HG03103 (cell line): ENCODE results near the gene ANKUB1.

ENCODE experiments used
- ATAC-seq: cut with Tn5 transposase; IDR thresholded peaks from one replicate; pipeline ENCODE4 v1.9.1; 2021; ENCODE audit warnings: low read depth; ENCODE audit not compliant: unreplicated experiment

Gene ANKUB1

DNA sequence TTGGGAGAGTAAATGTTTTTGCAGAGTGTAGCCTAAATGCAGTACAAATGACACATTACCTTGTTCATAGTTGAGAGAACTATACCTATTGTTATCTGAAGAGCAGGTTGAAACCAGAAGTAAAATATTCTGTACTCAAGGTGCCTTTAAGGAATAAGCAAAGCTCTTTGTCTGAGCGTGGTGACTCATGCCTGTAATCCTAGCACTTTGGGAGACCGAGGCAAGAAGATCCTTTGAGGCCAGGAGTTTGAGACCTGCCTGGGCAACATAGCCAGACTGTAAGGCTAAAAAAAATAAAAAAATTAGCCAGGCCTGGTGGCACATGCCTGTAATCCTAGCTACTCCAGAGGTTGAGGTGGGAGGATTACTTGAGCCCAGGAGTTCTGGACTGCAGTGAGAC lies 18.5 kb upstream of the ANKUB1 start:
- ATAC-seq = no peak

DNA sequence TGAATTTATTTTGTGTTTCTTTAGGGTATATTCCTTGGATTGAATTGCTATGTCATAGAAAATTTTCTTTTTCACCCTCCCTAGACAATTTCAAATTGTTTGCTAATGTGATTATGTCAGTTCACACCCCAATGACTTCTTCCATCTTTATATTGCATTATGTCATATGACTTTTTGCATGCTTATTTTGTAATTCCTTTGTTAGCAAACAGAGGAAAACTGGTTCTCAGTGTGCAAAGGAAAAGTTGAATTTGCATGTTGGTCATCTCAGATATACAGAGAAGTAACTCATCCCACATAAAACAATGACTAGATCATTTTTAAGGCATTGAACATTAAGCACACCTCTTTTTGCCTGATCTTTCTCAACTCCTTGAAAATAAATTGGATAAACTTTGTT lies 17.3 kb upstream of the ANKUB1 start:
- no peak for ATAC-seq

DNA sequence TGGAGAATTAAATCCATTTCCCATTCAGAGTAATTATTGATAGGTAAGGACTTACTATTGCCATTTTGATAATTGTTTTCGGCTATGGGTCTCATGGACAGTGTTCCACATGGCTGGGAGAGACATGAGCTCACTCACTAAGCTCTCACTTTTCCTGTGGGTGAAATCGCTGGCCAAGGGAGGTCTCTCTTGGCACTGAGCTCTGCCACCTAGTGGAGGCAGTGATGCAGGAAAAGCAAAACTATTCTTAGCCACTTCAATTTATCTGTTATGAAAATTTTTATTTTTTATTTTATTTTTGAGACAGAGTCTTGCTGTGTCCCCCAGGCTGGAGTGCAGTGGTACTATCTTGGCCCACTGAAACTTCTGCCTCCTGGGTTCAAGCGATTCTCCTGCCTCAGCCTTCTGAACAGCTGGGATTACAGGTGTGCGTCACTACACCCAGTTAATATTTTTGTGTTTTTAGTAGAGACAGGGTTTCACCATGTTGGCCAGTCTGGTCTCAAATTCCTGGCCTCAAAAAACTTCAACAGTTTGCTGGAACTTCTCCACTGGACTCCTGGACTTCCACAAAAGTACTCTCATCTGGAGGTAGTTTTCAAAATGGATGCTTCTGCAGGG lies 16.0 kb upstream of the ANKUB1 start:
- ATAC-seq = no peak

DNA sequence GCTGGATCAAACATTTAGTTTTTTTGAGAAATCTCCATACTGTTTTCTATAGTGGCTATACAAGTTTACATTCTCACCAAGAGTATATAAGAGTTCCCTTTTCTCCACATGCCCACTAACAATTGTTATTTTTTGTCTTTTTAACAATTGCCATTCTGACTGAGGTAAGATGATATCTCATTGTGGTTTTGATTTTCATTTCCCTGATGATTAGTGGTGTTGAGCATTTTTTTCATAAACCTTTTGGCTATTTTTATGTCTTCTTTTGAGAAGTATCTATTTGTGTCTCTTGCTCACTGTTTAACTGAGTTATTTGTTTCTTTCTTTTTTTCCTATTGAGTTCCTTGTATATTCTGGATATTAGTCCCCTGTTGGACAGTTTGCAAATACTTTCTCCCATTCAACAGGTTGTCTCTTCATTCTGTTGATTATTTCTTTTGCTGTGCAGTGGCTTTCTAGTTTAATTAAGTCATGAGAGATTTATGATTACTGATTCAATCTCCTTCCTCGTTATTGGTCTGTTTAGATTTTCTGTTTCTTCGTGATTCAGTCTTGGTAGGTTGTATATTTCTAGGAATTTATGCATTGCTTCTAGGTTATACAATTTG lies 13.9 kb upstream of the ANKUB1 start:
- ATAC-seq = no peak

DNA sequence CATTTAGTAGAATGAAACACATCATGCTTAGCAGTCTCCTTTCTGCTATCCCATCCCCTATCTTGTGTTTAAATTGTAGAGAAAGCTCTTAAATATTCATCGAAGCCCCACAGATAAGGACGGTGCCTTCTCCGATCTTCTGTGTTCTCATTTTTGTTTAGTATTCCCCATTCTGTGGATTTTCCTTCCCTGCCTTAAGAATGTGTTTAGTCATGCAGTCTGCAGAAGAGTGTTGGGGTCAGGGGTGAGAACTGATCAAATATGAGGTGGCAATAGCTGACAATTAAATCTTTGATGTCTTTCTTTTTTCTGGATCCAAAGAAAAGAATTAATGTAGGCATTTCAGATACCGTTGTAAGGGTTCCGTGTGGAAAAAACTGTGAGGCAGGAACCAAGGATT lies 9.3 kb upstream of the ANKUB1 start:
- ATAC-seq = no peak

DNA sequence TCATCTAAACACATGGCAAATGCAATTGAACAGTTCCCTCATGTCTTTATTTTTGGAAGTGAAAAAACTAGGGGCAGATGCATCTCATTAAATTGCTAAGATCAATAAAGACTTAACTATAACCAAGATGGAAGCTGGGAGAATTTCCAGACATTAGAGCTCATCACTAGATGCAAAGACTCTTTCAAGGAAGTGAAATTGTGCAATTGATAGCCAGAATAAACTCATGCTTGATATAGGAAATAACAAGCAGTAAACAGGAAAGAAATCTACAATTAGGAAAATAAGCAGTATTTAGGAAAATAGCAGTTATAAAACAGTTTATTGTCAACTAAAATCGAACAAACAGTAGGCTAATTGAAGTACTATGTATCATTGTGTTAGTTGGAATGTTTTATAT lies 8.8 kb upstream of the ANKUB1 start:
- no peak for ATAC-seq

DNA sequence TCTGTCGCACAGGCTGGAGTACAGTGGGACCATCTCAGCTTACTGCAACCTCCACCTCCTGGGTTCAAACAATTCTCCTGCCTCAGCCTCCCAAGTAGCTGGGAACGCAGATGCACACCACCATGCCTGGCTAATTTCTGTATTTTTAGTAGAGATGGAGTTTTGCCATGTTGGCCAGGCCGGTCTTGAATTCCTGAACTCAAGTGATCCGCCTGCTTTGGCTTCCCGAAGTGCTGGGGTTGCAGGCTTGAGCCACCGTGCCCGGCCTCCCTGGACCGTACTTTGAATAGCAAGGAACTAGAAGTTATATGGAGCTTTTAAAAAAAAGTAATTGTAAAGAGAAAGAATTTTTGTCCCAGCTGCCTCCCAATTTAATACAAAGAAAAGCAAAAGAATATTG lies 8.3 kb upstream of the ANKUB1 start:
- ATAC-seq = no peak

DNA sequence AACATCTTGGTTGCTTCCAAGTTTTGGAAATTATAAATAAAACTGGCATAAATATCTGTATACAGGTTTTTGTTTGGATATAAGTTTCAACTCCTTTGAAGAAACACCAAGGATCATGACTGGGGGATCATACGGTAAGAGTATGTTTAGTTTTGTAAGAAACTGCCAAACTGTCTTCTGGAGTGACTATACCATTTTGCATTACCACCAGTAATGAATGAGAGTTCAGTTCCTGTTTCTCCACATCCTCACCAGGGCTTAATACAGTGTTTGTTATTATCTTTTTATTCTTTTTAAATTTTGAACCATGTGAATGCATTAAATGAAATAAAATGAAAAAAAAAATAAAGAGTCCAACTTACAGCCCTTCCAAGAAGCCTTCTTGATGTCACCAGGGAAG lies 3.7 kb upstream of the ANKUB1 start:
- no peak for ATAC-seq

DNA sequence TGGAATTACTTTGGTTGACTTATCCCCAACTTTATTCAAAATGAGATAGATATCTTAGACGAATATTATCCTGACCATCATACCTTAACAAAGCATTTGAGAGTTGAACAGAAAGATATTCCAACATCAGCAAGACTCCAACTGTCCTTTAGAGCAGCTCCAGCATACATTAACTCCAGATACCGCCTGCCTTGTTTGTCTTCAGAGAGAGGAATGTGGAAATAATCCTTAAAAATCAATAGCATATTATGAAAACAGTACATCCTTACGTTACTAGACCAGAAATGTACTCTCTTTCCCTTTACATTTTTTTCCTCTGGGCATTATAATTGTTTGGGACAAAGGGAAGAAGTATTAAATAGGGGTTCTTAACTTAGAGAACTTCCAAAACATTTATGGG lies 1.7 kb downstream of the ANKUB1 start:
- ATAC-seq = no peak

DNA sequence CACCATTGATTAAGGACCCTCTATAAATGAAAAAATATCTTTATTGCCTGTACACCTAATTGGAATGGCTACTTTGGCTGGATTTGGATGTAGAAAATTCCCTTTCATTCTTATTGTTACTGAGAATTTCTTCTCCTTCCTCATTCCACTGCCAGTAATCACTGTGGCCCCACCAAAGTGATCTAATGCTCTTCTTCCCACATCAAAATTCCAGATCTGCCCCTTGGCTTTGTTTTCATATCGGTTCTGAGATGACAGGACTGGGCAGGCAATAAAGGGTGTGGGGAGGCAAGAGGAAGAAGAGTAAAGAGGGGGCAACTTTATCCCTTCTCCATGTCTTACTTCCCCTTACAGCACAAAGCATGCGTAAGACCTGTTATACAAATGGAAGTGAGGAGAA lies 2.1 kb downstream of the ANKUB1 start:
- no peak for ATAC-seq

DNA sequence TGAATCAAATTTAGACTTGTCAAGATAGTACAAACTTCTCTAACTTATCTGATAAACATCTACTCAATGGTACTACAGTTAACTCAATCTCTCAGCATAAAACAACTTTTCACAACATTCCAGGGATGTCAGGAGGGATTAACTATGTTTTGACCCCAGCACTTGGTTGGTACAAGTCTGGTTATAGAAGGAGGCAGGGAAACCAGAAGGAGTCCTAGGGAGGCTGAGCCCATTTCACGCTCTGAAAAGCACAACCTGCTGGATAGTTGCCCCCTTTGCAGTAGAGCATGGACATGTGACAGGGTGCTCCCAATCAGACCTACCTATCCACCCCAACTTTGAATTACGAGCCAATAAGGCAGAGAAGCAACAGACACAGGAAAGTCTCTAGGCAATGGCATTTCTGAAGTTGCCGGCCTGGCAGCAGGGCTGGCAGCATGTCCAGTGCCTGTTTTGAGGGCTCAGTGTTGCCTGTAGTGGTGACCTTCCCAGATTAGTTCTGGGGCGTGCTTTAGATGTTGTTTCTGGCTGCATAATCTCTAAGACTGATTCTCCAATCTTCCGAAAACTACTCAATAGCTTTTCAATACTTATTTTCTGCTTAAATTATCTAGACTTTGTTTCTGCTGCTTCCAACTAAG lies 8.2 kb downstream of the ANKUB1 start:
- no peak for ATAC-seq

DNA sequence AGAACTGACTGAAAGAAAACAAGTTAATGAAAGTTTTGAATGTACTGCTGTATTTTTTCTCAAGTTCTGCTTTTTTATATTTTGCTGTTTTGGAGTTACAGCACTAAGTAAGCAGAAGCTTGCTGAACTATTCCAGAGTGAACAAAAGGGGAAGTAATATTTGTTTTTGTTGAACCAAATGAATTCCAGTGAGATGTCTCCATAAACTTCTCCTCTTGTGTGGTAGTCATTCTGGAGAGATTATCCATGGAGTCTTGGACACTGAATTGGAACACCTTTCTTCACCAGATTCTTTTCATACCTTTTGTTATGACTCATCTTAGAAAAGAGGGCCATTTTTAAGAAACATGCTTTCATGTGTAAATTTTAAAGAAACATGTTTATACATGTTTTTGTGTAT lies 8.8 kb downstream of the ANKUB1 start:
- ATAC-seq = no peak

DNA sequence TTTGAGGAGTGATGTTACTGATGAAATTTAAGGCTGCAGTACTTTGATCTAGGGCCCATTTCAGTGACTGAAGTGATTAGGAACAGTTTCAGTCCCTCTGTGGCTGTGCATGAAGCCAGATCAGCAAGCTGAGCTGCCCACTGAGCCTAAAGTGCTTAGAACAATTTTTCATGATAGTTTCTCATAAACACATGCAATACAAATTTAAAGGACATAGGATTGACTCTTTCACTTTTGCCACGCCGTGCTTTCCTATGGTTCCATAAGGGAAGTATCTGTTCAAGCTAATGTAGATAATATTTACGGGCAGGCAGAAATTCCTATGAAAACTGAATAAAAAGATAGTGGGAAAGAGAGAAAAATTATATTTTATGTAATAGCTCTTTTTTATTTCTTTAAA lies 10.6 kb downstream of the ANKUB1 start:
- ATAC-seq = no peak

DNA sequence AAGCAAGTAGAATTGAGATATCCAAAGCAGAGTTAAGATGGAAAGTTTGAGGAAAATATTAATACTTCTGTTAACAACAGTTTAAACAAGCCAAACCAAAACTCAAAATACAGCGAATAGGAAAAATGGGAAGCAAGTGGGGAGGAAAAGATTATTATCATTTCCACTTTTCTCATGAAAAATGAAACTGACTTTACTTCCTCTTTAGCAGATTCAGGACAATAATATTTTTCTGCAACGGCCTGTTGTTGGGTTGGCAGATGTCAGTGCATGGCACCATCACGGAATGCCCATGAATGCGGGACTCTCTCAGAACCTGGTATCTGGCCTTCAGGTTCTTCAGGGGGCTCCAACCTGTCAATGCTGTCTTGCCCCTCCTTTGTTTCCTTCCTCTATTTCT lies 11.1 kb downstream of the ANKUB1 start:
- no peak for ATAC-seq

DNA sequence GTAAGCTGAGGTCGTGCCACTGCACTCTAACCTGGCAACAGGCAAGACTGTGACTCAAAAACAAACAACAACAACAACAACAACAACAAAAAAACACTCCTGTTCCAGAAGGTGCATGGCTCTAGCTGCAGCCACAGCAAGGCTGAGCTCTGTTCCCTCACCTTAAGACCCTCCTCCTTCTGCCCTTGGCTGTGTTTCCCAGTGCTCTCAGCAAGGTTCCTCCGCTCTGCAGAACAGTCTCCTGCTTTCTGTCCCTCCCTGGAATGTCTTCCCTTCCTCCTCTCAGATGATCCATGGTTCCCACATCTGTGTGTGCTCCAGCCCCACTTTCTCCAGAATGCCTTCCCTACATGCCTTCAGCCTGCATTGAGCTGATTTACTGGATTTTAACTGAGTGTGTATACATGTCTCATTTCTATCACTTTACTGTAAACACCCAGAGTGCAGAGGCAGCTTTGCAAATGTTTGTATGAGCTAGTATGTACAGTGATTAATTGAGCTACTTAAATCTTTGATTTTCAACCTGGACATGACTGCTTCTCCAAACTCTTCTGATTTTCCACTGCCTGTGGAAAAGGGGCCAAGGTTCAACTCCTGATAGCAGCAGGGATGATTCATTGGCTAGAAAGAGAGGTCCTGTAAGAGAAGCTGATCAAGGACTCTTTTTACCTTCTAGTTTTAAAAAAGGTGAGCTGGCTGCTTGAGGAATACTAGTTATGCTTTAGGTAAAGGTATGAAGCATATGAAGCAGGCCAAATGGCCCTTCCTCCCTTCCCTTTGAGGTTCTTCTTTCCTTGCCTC lies 14.7 kb downstream of the ANKUB1 start:
- no peak for ATAC-seq

DNA sequence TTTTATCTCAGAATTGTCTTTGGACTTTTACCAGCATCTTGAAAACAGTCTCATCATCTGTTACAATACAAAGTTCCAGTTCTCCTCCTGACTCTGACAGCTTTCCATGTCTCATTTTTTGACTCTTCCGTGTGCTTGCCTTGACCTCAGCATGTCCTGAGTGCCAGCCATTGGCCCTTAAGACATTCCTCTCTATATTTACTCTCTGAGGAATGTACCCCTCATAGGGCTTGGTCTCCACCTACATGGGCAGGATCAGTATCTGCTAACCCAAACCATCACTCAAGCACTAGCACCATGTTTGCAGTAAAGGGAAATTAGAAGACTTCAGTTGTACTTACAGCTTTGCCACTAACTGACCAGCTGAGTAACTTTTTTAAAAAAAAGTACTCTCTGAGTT lies 16.2 kb downstream of the ANKUB1 start:
- no peak for ATAC-seq

DNA sequence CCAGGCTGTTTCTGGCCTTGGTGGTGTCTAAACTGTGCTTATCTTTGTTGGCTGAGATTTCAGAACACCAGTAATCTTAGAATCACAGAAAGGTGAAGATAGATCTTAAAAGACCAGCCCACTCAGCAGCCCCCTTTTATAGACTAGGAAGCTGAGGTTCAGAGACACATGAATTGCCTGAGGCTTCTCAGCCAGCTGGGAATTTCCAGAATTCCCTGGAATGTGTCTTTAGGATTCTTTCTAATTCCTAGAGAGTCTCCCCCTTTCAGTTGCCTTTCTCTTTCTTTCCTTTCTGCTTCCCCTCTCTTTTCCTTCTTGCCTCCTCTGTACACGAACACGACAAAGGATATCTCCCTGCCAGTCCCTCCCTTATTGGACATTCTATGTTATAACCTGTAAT lies 19.5 kb downstream of the ANKUB1 start:
- no peak for ATAC-seq

DNA sequence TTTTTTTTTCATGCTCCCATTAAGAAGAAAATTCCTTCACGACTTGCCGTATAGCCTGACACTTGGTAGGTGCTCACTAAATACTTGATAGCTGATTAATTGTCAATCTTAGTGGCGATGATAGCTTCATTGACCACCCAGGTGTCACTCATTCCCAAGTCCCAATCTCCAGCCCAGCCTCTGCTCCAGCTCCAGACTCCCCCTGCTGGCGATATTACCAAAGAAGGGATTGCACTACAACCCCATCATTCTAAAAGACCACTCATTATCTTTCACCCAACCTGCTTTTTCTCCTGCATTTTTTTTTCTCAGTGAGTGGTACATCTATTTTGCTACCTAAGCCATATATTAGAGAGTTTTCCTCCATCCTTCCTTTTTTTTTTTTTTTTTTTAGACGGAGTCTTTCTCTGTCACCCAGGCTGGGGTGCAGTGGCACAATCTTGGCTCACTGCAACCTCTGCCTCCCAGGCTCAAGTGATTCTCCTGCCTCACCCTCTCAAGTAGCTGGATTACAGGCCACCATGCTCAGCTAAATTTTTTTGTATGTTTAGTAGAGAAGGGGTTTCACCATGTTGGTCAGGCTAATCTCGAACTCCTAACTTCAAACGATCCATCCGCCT lies 20.6 kb downstream of the ANKUB1 start:
- ATAC-seq = no peak

DNA sequence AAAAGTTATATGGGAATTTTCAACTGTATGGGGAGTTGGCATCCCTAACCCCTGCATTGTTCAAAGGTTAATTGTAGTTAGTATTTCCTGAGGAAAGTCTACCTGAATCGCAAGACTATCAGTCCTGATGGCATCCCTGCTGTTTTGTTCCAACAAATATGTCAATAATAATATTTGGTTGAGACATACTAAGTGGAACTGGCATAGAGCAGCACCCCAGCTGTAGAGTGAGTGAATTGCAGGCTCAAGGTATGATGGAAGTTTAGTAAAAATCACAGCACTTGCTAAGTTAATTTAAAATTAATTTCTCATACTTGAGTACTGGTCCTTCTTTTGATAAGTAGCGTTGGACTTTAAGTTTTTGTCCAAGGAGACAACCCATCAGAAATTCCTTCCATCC lies 22.1 kb downstream of the ANKUB1 start:
- no peak for ATAC-seq

DNA sequence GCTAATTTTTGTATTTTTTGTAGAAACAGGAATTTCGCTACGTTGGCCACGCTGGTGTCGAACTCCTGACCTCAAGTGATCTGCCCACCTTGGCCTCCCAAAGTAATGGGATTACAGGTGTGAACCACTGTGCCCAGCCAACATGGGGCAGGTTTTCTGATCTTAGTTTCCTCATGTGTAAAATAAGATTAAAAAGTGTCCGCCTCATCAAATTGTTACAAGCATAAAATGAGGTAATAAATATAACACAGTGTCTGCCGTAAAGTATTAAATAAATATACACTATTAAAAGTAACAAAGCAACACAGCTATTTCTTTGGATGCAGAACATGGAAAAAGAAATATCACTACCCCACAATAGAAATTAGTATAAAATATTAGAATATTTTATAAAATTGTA lies 23.6 kb downstream of the ANKUB1 start:
- no peak for ATAC-seq

DNA sequence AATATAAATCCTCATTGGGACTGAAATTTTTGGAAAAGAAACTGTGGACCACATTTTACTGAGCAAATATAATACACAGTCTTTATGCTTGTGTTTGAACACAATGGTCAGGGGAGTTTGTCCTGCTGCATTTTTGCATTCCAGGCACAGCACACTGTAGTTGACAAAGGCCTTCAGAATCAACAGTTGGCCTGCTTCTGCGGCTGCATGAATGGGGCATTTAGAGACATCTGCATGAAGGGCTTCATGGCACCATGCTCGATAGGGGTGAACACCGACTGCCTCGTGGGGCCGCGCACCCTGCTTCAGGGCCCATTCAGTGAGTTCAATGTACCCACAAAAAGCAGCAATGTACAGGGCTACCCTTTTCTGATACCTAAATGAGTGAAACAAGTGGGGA lies 24.6 kb downstream of the ANKUB1 start:
- ATAC-seq = no peak
